ENCODE results near the gene MTREX.

MTREX gene

GRCh38 chr5:55472642-55473041, 164.9 kb downstream of the MTREX start:
- no peak for TF ChIP-seq TAF1 (IDR thresholded peaks at IDR 0.05; ENCODE audit: borderline replicate concordance, insufficient read depth, low read length)
- no peak for TF ChIP-seq REST (IDR thresholded peaks at IDR 0.05; ENCODE audit: insufficient read depth in 1 of 2, low read depth in 2 of 2, low read length in 2 of 2)
- TF ChIP-seq FOXP2 (optimal IDR thresholded peaks at IDR 0.05; ENCODE audit: borderline replicate concordance, extremely low read depth, extremely low read length, insufficient read depth) = no peak
- no peak for TF ChIP-seq POLR2AphosphoS5 (IDR thresholded peaks at IDR 0.05; ENCODE audit: low read depth, low read length)
- TF ChIP-seq SIN3A (IDR thresholded peaks at IDR 0.05; ENCODE audit: borderline replicate concordance, insufficient read depth, low read length) = no peak
